NCI-H510A (cell line): Measurements from ENCODE around the gene CARMIL3.
"Not testable (repeated sequence)": the region's sequence is repeated elsewhere in the genome, so short reads cannot be mapped to it uniquely, and the experiment has no call there.

Source experiments
- DNase-seq: peaks from one replicate; lab custom pipeline; 2025; lab: John Stamatoyannopoulos, UW

CARMIL3 gene

DNA sequence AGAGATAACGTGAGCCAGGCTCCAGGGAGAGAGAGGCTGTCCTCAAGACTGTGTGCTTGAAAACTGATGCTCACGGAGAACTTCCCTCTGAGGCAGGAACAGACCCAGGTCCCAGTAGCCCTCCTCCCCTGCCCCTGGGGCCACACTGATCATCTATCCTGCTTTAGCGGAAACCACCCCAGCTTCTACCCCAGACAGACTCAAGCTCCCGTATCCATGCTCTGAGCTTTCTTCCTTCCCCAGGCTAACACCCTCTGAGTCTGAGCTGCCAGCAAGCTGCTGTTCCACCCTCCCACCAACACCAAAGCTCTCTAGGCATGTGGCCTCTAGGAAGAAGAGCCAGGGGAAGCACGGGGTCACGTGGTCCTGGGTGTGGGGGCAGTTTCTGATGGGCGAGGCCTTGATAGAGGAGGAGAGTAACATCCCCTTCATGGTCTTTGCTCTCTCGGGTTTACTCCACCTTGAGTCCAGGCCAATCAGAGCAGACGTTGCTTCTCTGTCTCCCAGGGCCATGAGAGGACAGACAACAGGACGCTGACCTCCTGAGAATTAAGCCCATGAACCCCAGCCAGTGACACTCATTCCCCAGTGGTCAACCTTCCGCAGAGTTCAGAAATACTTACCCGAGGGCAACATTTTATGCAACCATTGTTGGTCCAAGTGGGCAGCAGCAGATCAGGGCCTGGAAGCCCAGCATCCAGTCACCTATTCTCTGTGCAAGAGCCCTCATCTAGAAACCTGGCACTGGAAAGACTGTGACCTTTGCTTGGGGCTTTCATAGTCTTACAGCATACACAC is 43.7 kb downstream of the CARMIL3 start:
- DNase-seq = peak; percentile 60

DNA sequence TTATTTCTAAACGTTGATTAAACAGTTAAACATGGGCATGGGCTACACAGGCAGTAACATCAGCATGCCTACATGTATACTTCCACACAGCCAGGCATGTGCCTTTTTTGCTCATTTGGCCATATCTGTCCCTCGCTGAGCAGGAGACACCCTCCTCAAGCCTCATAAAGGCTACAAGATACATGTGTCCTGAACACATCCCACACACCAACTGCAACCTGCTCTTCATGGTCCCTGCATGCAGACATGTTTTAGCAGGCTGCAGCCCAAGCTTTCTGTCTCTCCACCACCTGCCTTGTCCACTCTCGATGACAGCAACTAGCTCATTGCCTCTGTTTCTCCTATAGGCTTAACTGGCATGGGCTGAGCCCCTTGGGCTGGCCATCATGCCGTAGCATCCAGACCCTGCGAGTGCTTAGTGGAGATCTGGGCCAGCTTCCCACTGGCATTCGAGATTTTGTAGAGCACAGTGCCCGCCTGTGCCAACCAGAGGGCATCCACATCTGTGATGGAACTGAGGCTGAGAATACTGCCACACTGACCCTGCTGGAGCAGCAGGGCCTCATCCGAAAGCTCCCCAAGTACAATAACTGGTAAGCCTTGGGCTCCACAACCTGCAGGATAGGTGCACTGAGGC is 44.9 kb downstream of the CARMIL3 start:
- no peak for DNase-seq

DNA sequence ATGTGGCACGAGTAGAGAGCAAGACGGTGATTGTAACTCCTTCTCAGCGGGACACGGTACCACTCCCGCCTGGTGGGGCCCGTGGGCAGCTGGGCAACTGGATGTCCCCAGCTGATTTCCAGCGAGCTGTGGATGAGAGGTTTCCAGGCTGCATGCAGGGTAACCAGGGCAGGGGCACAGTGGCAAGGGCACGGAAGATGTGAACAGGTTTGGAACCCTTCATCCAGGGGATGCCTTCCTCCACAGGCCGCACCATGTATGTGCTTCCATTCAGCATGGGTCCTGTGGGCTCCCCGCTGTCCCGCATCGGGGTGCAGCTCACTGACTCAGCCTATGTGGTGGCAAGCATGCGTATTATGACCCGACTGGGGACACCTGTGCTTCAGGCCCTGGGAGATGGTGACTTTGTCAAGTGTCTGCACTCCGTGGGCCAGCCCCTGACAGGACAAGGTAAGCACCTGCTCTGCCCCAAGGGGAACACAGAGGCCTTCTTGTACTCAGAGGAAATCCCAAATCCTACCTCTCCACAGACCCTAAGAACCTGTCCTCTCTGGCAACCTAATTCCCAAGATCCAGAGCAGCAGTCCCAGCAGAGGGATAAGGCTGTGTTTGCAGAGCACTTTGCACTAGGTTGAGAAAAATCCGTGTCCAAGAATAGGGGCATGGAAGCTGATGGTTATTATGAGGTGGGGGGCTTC is 46.6 kb downstream of the CARMIL3 start:
- no peak for DNase-seq

DNA sequence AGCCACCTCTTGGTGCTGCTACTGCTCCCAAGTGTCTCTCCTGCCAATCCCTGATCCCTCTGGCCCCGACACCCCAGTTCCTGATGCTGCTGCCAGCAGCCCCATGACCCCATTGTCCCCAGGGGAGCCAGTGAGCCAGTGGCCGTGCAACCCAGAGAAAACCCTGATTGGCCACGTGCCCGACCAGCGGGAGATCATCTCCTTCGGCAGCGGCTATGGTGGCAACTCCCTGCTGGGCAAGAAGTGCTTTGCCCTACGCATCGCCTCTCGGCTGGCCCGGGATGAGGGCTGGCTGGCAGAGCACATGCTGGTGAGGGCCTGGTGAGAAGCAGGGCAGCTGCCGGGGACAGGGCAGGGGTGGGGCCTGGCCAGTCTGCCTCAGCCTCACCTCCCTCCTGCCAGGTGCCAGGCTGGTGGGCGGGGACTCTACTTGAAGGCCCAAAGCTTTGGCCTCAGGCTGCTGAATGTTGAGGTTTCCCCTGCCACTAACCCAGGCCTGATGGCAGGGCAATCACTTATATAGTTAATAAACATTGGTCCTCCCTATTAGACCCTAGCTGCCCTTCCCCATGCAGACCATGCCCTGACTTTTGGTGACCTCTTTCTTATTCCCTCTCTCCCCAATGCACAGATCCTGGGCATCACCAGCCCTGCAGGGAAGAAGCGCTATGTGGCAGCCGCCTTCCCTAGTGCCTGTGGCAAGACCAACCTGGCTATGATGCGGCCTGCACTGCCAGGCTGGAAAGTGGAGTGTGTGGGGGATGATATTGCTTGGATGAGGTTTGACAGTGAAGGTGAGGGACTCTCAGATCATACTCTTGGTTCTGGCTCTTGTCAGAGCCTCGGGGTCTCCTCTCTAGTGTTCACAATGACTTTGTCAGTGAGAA is 47.4 kb downstream of the CARMIL3 start:
- peak; percentile 67 for DNase-seq

DNA sequence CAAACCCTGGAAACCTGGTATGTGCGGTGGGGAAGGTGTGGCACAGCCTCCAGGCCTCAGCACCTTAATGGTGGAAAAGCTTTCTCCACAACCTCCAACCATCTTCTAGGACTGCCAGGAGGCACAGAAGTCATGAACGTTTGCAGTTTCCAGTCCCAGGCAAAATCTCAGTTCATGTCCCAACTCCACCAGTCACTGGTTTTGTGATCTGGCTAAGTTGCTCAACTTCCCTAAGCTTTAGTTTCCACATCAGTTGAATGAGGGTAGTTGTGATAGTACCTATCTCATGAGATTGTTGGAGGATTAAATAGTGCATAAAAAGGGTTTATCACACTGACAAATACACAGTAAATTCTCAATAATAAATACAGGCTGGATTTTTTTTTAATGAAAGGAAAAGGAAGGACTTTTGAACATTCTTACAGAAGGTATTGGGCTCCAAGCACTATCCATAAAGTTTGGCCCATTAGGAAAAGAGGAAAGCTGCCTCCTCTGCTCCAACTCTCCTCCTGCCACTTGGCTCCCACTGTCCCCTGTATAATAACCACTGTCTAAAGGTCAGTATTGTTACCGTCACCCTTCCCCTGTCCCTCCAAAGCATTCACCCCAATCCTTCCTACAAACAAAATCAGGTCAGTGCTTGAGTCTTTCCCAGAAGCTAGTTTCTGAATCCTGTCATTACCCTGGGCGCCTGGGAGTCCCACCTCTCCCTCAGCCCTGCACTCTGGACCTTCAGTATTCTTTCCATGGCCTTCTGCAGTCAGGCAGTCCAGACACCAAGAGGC is 48.6 kb downstream of the CARMIL3 start:
- no peak for DNase-seq

DNA sequence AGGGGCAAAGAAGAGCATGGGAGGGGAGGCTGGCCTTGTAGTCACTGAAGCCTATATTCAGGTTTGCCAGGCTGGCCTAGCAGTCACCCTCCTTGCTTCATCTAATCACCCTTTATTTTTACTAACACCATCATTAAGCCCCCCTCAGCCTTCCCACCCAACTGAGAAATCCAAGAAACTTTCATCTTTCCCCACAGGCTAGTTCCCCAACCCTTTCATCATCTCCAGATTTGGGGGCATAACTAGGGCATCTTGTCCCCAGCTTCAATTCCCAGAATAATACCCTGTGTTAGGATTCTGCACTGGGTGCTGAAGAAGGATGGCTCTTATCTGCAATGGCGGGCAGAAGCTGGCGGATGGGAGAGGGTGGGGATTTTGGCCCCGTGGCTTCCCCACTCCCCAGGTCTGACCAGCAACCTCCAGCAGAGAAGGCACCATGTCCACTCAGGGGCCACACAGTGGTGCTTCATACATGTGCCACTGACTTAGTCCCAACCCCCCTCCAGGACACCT is 49.2 kb downstream of the CARMIL3 start:
- DNase-seq = no peak

DNA sequence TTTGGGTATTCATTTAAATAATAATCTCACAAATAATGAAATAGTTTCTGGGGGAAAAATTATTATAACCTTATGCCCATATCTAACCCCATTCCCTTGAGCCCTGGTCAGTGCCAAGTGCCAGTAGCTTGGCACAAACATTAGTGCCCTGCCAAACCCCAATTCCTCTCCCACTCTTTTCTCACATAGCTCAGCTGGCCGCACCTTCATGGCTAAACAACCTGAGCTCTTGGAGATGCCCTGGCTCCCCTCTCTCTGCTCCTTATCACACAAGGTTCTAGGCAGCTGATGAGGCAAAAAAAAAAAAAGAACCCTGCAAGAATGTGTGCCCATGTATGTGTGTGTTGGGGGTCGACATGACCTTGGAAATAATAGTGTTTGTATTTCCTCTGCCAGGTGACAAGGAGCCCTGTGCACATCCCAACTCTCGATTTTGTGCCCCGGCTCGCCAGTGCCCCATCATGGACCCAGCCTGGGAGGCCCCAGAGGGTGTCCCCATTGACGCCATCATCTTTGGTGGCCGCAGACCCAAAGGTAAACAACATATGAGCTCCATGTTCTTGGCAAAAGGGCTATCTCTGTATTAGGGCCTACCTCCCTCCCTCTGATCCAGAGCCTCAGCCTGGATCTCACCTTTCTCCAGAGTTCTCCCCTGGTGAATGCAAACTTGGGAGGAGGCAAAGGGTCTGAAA is 50.7 kb downstream of the CARMIL3 start:
- DNase-seq = no peak

DNA sequence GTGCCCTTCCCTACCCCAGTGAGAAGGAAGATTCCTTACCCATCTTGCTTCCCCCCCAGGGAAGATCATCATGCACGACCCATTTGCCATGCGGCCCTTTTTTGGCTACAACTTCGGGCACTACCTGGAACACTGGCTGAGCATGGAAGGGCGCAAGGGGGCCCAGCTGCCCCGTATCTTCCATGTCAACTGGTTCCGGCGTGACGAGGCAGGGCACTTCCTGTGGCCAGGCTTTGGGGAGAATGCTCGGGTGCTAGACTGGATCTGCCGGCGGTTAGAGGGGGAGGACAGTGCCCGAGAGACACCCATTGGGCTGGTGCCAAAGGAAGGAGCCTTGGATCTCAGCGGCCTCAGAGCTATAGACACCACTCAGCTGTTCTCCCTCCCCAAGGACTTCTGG is 51.6 kb downstream of the CARMIL3 start:
- no peak for DNase-seq

DNA sequence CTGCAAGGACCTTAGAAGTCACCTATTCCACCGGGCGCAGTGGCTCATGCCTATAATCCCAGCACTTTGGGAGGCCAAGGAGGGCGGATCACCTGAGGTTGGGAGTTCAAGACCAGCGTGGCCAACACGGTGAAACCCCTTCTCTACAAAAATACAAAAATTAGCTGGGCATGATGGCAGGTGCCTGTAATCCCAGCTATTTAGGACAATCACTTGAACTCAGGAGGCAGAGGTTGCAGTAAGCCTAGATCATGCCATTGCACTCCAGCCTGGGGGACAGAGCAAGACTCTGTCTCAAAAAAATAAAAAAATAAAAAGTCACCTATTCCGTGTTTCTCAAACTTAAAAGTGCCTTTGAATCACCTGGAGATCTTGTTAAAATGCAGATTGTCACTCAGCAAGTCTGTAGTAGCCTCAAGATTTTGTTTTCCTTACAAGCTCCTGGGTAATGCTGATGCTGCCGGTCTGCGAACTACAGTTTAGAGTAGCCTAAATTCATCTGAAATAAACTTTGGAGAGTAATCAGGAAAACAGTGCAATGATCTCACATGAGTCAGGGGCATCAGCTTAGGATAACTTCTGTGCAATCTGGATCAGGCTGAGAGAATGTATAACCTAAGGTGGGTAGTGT is 53.9 kb downstream of the CARMIL3 start:
- not testable (repeated sequence) for DNase-seq

DNA sequence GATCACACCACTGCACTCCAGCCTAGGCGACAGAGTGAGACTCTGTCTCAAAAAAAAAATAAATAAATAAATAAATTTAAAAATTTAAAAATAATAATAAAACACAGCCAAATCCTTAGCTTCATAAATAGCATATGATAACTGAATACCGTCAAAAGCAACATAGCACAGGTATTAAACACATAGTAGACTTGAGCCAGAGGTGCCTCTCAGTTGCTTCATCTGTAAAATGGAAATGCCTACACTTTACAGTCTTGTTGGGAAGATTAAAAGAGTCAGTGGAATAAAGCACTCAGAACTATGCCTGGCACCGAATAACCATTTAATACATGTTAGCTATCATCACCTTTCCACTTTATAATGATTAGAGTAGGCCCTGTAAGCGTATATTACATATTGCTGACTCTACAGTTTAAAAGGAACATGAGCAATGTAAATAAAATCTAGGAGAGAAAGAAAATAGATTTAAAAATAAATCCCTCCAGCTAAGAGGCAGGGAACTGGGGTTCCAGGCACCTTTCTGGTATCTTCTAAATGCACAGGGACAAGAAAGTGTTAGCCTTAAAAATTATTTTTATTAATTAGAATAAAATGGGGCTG is 55.0 kb downstream of the CARMIL3 start:
- no peak for DNase-seq

DNA sequence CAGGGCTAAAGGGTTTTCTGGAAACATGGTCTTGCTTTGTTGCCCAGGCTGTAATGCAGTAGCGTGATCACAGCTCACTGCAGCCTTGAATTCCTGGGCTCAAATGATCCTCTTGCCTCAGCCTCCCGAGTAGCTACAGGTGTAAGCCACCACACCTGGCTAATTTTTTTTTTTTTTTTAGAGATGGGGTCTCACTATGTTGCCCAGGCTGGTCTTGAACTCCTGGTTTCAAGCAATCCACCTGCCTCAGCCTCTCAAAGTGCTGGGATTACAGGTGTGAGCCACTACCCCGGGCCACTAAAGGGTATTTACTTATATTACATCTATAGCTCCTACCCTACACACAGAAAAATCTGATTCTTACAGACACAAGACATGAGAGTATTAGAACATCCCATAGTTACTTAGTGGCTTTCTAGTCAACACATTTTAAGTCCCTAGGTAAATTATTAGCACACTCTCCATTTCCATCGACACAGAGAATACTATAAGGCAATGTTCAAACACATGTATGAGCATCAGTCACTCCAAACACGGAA is 56.6 kb downstream of the CARMIL3 start:
- DNase-seq = no peak

DNA sequence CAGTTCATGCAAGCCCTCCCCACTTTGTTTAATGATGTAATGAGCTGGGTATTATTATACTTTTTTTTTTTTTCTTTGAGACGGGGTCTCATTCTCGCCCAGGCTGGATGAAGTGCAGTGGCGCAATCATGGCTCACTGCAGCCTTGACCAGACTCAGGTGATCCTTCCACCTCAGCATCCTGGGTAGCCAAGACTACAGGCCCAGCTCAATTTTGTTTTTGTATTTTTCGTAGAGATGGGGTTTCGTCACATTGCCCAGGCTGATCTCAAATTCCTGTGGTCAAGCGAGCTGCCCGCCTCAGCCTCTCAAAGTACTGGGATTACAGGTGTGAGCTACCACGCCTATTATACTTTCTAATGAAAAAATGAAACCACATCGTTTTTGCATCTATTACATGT is 58.3 kb downstream of the CARMIL3 start:
- DNase-seq = no peak

DNA sequence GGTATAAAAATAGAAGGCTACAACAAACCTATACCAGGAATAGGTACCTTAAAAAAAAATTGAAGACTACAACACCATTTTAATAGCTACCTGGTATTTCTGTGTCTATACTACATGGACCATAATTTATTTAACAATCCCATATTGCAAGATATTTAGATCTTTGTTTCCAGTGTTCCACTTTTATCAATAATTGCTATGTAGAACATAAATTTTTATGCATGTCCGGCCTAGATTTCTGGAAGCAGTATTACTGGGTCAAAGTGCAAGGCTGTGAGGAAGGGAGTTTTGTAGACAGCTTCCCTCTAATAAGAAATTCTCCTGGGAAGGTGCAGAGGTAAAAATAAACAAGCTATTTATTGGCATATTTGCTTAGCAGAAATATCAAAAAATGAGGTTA is 58.7 kb downstream of the CARMIL3 start:
- no peak for DNase-seq

DNA sequence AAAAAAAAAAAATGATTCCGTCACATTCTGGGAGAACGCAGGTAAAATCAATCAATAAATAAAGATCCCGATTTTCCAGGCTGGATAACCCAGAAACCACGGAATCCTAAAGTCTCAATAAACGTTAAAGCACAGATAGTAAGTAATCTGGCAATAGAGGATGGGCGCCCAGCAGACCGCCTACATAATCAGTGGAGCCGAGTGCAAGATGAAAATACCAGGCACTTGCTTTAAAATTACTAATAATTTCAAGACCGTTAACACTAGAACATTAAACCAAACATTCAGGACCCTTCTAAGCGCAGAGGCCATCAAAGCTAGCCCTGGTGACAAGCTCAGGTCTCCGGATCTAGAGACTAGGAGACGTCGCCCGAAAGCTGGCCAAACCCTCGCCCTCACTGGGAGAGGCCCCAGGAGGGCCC is 61.6 kb downstream of the CARMIL3 start:
- no peak for DNase-seq

DNA sequence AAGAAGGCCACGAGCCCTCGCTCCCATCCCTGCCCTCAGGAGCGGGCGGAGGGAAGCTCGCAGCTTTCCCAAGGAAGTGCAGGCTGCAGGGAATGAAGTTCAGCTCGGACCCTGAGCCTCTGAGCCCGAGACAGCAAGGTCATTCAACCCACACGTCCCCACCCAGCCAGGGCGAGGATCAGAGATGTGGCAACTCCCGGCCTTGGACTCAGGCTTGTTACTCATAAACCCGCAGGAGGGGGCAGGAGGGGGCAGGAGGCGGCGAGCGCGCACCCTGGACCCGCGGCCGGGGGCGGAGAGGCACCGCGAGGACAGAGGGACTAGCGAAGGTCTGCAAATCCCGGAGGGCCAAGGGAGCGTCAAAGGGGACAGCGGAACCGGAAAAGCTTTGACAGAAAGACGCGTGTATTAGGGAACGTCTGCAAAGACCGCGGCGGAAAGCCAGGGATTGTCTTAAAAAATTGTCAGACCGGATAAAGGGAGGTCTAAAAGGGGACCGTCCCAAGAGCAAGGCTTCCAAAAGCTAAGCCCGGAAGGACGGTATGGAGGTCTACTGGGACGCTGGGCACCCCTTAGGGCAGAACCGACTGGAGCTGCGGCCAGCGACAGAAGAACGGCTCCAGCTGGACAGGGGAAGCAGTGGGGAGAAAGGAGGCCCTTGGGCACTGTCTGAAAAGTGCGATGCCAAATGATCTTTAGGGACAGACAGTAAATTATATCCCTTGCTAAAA is 62.2 kb downstream of the CARMIL3 start:
- peak; percentile 84 for DNase-seq

DNA sequence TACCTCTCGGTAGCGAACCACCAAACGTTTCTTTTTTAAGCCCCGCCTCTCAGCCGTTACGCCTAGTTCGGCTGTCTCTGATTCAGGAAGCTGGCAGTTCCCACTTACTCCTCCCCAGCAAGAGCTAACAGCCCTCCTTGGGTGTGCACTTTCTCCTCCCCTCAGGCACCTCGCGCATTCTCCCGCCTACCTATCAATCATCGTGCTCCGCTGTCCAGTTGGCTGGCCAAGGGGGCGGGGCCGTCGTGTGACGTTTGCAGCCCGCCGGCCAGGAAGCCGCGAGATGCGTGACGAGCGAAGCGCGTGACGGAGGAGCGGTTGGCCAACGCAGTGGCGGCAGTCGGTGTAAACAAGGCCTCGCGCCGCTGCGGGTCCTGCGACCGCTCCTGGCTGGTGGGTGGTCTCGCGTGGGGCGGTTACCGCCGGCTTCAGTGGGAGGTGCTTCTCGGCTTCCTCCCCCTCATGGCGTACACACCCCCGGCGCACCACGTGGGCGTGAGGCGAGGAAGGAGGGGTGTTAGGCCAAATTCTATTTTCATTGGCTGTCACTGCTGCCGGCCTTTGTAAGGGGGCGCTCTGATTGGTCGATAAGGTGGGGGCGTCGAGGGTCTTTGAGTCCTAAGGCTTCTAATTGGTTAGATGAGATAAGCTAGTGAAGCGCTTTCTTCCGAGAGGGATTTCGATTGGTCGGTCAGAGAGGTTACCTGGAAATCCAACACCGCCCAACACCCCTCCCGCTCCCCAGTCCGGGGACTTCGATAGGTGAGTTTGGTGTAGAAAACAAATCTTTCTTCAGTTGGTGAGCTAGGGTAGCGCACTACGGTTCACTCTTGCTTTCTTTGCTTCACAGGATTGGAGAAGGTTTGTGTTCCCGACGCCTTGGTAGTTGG is 63.0 kb downstream of the CARMIL3 start, which contains the start of the genes DCAF11 and NRL:
Gene DCAF11, plus strand, starts transcription at position 246 of the 890 bp plus-strand sequence. CDS start 818 bp downstream, outside the sequence.
Gene NRL, minus strand, starts transcription at position 418 of the 890 bp plus-strand sequence. CDS start 32,101 bp downstream, outside the sequence.
- DNase-seq = peak; percentile 98
